GM21423 (cell line): ENCODE measurements around the gene ARL15.

Experiments
- ATAC-seq: cut with Tn5 transposase; IDR thresholded peaks from one replicate; pipeline ENCODE4 v1.9.1; 2021; ENCODE audit warnings: mild to moderate bottlenecking, moderate library complexity; ENCODE audit not compliant: unreplicated experiment

The ARL15 gene

DNA sequence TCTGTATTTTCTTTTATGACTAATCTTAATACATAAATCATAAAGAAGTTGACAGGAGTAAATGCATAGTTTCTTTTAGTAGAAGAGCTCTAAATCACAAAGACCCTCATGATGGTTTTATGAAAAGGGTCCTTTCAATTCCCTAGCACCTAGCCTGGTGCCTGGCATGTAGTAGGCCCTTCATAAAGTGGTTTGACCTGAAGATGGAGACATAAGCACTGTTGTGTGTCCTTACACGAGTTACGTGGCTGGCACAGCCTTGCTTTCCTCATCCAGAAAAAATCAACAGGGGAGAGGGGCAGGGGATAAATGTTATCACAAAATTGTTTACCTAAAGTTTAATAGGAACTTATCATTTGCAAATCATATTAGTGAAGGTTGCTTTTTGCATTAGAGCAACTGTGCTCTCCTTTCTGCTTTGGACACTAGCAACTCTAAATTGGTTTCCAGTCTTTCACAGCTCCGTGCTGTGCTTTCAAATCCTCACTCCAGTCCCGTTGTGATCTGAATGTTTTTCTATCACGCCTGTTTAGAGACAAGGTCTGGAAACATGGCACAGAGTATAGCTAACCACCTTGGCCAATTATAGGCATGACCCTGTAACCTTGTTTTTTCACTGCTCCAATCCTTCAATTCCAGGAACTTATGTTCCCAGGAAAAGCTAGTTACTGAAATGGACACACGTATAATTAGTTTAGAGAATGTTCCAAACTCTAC lies 55.7 kb downstream of the ARL15 start:
- ATAC-seq, result no peak

DNA sequence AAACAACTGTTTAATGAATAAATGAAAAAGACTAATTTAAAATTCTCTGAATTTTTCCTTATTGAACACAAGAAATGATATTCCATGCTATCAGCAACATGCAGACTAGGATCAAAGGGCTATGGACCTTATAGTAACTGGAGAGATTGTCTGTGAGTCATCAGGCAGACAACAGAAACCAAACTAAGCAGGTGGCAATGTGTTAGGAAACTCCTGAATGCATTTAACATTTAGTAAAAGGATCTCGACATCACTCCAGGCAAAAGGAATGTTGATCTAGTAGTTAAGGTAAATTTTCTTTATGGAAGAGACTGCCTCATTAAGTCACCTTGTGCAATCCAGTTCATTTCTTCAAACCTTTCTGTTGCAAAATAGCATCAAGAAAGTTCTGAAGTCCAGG lies 58.4 kb downstream of the ARL15 start:
- no peak for ATAC-seq

DNA sequence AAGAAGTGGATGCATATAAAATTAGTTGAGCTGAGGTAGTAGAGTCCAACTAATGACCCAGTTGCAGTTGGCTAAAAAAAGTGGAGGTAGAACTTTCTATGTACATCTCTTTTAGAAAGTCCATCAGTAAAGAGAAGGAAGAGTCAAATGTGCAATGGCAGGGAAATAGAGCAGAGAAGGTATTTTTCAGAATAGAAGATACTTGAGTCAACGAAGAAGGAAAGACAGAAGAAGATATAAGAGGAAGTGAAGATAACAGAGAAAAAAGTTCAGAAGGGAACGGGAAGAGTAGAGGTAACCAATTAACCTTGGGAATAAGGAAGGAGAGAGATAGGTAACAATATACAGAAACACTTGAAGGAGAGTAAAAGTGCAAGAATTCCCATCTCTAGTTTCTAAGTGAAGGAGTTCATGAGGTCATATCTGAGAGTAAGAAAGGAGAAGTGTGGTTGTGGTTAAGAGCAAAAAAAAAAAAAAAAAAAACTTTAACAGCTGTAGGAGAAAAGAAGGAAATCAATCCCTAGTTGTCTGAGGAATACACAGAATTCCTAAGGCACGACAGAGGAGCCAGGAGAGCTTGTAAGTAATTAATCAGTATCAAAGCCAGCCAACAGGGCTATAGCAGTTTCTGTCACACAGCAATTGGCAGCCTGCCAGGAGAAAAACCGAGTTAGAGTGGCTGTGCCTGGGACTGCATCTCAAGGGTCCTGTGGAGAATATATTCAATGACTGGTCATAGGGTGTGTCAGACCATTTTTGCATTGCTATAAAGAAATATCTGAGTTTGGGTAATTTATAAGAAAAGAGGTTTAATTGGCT lies 61.0 kb downstream of the ARL15 start:
- no peak for ATAC-seq

DNA sequence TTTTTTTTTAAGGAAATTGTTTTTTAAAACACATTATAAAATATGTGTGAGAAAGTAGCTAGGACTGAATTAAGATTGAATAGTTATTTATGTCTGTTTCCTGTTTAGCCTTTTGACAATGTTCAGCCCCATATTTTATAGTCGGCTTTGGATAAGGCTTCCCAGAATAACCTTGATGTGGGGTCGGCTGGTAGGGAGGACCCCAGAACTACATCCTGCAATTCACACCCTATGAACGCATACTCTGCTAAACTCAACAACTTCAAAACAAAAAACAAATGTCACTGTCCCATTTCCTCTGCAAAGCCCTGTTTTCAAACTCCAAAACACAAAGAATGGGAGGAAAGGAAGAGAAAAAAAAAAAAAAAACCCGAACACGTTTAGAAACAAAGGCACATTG lies 63.1 kb downstream of the ARL15 start:
- no peak for ATAC-seq

DNA sequence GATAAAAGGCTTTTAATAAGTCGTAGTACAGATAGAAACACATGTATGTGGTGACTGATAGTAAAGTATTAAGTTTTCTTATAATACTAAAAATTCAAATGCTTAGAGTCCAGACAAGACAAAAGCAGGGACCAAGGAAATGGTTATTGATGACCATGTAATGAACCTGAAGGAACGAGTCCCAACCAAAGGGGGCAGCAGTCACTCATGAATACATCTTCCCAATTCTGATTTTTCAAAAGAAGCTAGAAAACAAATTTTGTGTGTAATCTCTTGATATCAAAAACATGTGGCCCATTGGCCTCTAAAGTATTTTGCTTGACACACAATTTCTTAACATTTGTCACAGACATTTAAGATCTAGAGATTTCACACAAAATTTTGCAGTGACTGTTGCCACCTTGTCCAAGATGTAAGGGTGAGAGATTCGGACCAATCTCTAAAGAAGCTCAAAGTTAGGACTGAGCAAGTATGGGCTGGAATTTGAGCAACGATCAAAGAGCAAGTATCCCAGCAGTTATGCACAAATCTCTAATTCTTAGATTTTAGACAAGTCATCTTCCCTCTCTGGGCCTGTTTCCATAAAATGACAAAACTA lies 66.8 kb downstream of the ARL15 start:
- no peak for ATAC-seq

DNA sequence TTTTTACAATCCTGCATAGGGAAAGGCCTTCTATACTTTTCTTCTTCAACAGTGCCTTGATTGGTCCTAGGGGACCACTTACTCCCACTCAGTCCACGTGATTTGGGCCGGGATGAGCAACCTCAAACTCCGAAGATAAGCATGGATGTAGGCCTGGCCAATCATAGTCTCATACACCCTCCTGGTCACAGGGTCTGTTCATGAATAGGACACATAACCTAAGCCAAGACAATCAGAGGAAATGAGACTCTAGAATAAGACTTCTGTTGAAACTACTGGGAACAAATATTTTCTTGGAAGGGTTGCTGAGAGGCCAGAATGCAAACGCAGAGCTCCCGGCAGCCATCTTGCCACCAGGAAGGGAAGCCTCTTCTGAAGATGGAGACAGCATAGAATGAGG lies 68.1 kb downstream of the ARL15 start:
- ATAC-seq, result no peak

DNA sequence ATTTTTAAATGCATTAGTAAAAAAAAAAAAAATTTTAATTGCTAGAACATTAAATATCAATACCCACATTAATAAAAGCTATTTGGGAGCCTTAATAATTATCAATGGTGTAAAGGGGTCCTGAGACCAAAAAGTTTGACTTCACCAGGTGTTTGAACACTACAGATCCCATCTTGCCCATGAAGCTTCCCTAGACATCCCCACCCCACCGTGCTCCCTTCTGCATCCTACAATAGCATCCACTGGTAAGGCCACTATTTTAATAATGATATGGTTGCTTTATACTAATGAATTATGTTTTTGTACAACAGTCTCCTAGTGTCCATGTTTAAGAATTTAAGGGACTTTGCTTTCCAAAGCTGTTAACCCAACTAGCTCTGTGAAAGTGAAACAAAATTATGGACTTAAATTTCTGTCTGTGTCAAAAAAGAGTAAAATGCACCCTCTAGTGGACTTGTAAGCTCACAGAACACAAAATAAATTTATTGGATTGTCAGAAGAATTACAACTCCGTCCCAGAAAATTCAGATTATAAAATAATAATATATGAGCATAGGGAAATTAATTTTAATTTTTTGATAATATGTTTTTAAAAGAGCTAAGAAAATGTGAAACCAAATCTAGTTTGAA lies 76.0 kb downstream of the ARL15 start:
- ATAC-seq, result no peak

DNA sequence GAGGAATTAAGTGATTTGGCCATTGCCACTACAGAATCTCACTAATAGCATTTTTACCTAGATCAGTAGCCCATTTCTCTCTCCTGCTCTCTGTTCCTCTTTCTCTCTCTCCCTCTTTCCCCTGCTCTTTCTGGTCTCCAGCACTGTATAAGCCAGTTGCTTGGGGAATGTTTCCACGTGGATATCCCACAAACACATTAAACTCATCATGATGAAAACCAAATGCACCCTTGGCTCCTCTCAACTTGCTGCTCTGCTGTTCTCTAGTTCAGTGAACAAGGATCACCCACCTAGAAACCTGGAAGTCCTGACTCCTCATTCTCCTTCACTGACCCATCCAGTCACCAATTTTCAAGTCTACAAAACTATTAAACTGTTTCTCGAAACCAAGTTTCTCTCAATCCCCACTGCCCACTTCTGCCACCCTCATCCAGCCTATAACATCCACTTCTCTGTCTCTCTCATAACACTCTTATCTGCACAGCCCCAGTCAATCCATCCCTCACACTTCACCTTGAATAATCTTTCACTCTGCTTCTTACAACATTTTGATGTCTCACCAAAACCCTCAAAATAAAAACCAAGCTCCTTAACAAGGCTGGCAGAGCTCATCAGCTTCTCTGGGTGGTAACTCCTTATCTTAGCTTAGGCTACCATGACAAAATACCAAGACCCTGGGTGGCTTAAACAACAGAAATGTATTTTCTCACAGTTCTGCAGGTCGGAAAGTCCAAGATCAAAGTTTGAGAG lies 79.3 kb downstream of the ARL15 start:
- no peak for ATAC-seq

DNA sequence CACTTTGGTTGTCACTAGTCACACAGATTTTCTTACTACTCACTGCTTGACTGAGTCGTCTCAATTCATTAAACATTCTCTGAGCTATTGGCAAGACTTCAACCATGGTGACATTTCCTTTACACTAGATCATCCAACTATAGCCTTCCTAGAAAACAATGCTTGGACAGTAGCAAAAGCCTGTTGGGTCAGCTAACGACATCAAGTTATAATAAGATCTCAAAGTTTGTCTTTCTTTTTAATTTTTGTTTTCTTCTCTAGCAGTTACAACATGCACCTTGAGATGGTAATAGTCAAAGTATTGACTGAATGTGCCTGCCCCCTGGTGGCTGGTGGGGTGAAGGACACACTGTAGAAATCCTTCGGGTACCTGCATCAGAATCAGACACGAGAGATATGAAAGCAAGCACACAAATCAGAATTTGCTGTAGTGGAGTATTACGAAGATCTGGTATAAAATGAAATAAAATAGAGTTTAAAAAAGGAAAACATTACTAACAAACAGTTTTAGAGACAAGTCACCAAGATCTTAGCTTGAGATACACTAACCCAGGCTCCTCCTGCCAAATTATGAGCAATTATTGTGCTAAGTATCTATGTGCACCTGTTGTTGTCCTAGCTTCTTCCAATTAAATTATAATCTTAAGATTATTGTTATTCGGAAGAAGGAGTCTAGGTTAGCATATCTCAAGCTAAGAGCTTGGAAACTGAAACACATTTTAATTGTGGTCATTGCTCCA lies 81.2 kb downstream of the ARL15 start:
- peak; percentile 82 for ATAC-seq

DNA sequence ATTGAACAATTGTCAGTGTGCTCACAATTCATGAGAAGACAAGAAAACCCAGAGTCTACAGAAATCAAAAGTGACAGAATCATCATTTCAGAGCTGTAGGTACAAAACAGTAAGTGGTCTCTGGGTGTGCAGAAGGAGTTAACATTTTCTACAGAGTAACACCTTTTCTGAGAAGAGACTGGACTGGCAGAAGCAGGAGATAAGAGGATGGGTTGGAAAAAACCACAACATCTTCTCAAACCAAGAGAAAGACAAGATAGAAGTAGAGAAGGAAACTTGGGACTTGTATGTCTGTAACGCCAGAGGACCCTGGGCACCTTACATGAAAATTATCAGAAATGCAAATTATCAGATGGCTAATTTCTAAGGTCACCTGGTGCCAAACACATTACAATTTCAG lies 82.6 kb downstream of the ARL15 start:
- no peak for ATAC-seq

DNA sequence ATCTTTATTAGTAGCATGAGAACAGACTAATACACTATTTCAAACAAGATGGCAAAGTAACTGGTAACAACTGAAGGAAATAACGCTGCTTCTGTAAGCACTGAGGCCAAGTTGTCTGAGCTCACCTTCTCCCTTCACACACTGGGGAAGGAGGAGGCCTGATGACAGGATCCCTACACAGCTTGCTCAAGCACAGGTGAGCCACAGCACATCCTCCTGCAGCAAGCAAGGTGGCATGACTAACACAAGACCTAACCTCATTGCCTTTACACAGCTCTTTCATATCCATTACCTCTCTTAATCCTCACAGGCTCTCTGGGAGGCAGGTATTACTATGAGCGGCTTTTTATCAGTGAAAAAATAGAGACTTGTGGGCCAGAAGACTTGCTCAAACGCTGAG lies 83.3 kb downstream of the ARL15 start:
- ATAC-seq, result no peak

DNA sequence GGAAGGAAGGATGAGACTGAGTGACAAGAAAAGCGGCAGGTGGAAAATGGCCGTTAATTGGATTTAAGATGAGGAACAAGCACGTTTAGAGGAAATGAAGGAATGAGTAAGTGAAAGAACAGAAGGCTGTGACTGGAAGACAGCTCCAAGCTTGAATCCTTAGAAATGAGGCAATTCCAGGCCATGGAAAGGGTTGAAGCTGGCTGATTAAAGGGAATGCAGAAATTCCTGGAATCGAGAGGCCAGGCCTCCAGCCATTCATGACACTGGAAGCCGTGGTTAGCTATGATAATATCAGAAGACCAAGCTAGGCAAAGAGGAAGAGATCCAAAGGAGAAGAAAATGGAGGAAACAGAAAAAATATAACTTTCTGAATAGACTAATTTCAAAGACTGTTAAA lies 84.2 kb downstream of the ARL15 start:
- ATAC-seq, result no peak

DNA sequence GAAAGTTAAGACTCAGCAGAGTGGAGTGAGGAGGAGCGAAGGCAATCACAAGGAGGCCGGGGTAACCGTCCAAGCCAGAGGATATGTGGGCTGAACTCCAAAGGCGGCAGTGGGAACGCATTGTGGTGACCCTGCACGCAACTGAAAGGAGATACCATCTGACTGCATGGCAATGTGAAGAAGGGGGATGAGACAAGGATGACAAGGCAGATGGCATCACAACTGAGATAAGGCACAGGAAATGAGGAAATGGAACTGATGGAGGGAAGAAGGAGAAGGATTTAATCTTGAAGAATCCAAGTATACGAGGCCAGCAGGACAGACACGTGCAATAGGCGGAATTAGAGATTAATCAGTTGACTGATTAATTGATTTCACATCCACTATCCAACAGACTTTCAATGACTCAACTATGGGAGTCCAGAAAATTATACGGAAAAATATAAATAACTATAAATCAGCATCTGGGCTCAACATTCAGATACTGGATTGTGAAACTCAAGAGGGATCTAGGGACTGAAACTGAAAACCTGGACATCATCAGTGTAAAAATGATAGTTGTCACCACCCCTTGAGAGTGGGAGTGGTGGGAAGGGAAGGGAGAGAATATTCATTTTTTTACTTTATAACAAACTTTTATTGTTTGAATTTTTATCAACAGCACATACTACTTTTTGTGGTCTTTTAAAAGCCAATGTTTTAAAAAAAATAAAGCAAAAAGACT lies 86.1 kb downstream of the ARL15 start:
- no peak for ATAC-seq

DNA sequence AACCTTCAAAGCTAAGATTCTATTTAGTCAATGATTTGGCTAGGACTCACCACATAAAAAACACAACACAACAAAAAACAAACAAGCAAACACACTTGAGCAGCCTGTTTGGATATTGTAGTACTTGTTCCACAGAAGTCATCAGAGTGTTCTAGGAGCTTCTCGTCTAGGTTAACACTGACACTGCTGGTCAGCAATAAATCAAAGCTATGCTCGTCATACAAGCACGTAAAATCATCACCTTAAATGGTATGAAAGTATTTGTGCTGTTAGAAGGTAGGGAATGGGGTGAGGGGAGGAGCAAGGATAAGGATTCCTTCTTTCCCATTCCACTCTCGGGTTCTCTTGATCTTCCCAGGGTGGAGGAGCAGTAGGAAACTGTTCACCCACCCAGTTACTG lies 88.0 kb downstream of the ARL15 start:
- ATAC-seq, result no peak

DNA sequence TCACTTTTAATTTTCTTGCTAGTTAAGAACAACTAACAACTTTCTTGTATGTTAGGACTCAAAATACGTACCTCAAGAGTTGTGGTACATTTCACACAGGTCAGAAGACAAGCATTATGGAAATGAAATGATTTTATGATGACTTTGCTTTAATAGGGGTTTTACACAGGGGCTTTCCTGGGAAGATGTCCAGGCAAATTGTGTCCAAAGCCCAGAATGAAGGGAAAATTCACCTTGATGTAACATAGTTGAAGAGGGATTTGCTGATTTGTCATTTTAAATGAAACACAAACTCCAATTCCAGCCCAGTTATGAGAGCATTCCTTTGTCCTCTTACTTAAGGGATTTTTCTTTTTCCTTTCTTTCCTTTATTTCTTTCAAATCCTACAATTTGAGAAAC lies 89.2 kb downstream of the ARL15 start:
- ATAC-seq, result no peak

DNA sequence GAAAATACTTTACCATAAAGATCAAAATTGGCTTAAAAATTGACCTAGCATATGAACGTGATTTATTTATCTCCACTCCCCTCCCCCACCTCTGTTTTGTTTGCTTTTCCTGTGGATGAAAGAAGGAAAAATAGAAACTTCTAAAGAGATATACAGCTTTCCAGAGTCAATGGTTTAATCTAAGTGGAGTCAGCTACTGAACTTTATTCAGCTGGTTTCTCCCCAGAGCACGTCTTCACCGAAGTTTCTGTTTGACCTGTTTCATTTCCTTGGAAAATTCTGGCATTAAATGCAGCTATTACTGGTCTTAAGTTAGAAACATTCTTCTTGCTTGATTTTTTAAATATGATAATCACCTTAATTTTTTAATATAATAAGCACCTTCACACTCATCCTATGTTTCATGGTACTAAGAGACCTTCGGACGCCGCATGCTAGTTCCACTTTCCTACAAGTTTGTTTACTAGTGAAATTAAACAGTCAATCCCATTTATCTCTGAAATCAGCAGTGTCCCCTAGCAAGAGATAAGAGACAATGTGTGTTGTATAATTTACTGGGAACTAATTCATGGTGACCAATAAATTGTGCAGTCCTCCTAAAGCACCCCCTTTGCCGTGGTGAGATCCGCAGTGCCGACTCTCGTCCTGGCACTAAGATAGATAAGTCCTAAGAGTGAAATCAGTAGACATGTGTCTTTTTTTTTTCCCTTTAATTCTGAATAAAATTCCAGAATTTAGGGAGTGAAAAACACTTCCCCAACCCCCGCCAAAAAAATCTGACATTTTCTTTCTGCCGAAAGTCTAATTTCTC lies 89.9 kb downstream of the ARL15 start:
- ATAC-seq, result no peak

DNA sequence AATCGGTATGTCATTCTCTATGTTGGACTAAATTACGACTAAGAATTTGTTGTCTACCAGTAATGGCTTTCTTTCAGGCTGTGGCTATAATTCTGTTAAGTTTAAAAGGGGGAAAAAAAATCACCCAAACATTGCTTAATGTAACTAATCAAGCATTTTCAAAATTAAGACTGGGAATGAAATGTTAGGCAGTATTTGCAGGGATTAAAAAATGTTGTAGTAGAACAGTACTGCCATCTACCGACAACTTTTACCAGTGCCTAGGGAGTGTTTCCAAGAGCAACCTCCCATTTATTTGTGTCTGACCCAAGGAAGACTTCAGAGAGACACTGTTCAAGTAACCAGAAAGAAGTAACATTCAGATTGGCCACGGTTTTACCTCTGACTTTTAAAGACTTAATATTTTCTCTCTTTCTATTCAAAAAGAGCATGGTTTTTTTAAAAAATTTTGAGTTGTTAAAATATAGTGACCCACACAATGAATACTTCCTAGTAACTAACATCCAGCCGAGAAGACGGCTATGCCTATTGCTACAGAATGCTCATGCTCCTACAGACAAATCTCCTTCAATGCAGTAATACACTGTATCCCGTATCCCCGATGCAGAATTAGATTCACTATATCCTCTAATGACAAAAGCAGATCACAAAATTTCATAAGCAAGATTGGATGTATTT lies 92.4 kb downstream of the ARL15 start:
- no peak for ATAC-seq

DNA sequence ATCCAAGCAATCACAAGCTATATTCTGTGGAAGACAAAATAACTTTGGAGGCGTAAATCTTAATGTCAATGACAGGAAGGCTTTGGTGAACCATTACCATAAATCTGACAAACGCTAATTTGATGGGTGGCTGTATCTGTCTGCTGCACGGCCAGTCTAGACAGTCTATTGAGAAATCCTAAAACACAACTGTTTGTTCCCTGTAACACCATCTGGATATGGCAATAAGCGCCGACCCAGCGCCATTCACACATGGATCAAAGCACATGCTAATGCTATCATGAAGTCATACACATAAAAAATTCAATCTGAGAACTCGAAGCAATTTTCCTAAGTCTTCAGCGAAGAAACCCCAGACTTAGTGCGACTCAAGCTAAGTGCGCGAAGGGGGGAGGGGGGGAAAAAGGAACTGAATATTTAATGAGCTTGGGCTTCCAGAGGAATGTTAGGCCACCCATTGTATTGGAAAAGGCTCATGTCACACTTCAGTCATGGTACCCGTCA lies 95.1 kb downstream of the ARL15 start:
- no peak for ATAC-seq
